ENCODE data around the gene CDC42EP2.

CDC42EP2 gene, protein sequence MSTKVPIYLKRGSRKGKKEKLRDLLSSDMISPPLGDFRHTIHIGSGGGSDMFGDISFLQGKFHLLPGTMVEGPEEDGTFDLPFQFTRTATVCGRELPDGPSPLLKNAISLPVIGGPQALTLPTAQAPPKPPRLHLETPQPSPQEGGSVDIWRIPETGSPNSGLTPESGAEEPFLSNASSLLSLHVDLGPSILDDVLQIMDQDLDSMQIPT

DNA sequence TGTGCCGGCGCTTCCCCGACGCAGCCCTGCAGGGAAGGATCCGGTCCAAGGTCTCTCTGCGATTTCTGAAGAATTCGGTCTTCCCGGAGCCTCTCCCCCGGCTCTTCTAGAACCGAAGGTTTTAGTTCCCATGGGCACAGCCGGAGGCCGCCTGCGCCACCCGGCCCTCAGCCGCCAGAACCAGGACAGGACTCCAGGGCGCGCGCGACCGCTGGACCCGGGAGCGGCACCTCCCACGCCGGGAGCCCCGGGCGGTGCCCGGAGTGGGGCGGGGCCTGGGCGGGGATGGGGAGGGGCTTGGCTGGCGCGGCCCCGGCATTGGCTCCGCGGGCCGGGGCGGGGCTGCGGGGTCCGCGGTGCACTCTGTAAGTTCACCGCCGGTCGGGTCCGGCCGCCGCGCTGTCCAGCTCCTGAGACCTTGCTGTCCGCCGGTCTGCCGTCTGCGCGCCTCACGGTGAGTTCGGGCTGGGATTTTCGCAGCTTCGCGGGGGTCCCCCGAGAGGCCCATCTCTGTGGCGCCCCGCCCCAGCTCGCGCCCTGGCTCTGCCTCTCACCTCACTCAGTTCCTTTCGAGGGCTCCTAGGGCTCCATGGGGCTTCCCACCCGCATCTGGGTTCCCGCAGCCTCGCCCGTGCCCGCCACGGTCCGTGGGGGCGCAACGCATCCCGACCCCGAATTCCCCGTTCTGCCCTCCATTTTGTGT is at the start of gene CDC42EP2:
Gene CDC42EP2 (plus strand): TSS at position 366 of the 703 bp plus-strand sequence. CDS start 6,033 bp downstream, outside the sequence.
- peak; percentile 93 for DNase-seq

DNA sequence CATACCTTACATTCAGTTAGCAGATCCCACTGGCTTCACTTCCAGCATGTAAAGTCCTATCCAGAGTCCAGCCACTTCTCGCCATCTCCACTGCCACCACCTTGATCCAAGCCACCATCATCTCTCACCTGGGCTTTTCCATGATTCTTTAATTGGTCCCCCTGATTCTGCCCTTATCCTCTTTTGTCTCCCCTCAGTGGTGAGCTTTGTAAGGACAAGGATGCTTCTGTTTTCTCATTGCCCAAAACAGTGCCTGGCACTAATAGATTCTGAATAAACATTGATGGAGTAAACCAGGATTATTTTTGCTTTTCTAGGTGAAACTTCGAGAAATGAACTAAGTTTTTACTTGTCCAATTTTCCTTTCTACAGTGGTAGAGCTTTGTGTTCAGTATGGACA is 48.5 kb upstream of the CDC42EP2 start:
- DNase-seq = no peak

DNA sequence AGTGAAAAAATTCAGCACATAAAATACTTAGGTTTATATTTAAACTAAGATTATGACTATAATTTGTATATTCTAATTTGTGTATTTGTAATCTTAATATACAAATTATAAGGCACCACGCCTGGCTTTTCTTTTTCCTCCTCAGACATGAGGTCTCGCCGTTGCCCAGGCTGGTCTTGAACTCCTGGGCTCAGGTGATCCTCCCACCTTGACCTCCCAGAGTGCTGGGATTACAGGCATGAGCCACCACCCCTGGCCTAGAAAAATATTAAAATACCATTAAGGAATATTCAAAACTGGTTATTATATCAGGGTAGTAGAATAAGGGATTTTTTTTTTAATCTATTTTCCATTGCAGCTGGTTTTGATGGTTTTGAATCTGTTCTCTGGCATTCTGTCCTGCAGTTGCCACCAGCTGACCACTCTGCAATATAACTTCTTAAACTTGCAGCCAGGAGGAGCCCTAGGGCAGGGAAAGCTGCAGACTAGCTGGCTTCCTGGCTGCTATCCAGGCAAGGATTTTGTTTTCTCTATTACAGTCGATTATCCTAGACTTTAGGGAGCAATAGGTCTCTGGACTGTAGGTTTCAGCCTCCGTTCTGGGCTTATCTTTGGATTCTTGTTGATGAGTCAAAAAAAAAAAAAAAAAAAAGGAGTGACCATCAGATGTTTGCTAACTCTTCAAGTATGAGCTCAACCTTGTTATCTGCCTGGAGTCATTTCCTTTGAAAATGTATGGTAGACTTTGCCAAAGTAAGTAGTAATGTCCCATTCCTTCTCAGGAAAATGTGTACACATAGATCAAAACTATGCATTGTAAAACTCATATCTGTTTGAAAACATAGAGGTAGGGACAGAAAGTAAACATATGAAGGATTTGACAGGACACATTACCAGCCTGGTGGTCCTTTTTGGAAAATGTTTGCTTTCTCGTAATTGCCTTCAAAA is 39.7 kb upstream of the CDC42EP2 start:
- DNase-seq = peak; percentile 87

DNA sequence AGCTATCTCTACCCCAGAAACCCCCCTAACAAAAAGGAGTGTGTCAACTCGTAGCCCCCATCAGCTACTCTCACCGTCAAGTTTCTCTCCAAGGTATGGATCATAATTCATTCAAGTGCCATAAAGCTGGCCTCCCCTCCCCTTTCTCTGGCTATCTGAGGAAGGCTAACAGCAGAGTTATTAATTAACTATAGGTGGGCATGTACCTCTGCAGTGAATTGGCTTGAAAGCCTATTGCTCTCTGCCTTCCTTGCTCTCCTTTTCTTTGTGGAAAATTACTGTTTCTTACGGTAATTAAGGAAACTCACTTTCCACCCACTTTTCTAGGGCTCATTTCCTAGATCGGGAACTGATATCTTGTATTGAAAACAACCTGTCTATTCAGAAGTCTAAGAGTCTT is 38.8 kb upstream of the CDC42EP2 start:
- DNase-seq = no peak

DNA sequence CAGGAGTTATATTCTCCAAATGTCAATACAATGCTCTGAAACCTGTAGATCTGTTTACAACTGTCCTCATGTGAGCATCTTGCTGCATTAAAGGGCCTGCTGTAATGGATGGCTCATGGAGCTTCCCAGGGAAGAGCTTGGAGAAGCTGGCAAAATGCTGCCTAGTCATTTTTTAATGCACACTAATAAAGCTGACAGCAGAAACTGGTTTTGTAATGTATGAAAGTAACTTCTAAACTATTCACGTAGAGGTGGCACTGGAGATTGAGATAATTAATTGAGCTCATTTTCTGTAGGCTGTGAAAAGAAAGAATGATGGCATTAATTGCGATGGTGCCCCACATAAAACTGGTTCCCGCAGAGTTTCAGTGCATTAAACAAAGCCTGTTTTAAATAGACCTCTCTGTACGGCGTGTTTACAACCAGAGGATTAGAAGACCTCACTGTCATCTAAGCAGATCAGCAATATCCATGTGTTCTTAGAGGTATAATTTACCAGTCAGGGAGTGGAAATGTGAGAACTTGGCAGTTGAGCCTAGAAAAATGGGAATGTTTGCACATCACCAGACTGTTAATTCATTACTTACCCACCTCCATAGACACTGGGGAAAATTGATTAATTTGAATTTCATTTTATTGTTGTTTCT is 36.9 kb upstream of the CDC42EP2 start:
- DNase-seq = no peak

DNA sequence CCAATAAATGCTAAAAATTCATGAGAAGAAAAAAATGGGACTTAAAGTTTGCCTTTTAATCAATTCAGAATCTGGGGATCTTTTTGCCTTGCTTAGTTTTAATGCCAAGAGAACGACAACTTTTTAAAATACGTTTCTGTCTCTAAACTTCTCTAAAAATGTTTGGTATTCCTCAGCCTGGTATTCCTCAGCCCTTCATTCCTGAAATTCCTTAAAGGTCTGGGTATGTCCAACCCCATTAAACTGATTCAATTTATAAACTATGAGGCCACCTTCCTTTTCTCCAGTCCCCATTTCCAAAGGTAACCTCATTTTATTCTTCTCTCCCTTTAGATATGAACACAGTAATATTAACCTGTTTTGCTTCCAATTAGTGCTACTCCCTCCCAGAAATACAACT is 36.3 kb upstream of the CDC42EP2 start:
- DNase-seq = no peak

DNA sequence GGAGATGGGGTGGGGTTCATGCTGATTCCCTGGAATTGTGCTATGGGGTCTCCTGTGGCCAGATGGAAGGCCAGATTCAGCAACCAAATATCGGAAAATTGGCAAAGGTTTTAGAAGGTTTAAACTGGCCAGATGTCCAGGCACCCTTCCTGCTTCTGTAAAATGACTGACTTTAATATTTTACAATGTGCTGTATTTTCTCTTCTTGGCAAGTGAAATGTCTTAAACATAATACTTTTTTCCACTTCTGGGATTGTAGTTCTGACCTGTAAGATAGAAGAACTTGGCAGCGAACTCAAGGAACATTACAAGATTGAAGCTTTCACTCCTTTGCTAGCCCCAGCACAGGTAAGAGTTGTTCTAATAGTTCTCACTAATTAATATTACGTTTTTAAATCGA is 35.4 kb upstream of the CDC42EP2 start:
- DNase-seq = no peak

DNA sequence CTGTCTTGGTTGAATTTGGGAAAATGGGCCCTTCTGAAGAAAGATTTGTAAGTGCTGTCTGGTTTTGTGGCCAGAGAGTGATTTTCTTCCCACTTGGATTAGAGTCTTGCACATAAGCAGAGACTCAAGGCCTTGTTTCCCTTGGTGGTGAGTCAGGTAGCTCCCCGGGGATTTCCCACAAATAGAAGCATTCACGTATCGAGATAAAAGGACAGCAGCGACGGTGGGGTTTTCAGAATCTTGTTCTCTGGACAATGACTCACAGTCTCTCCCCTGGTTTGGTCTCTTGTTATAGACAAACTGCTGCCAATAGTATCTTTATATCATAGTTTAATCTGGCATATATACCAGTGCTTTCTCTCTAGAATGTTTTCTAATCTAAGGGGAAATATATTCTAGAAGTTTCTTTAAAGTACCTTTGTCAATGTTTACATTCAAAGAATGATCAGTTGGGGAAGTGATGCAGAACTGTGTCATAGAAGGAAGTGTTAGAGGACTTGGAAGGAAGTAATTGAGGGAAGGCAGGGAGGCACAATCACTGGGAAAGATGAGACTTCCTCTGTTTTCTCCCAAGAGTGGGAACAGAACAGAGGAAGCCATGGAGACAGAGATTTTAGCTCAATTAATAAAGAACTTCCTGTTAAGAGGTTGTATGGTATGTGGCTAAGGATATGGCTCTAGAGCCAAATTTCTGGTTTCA is 34.8 kb upstream of the CDC42EP2 start:
- DNase-seq = no peak

DNA sequence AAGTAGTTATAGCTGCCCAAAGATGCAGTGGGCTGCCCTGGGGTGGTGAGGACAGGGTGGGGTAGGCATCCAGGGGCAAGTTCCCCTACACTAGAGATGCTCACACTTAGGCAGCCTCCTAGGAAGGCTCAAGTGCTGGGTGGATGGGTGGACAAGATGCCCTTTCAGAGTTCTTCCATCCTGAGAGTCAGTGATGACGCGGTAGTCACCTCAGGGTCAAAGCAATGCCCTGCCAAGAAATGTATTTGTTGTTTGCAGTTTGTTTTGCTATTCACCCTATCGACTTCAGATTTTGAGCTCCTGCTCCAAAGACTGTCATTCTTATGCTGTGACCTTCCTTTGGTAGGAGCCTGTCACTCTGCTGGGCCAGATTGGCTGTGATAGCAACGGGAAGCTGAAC is 34.0 kb upstream of the CDC42EP2 start:
- no peak for DNase-seq

DNA sequence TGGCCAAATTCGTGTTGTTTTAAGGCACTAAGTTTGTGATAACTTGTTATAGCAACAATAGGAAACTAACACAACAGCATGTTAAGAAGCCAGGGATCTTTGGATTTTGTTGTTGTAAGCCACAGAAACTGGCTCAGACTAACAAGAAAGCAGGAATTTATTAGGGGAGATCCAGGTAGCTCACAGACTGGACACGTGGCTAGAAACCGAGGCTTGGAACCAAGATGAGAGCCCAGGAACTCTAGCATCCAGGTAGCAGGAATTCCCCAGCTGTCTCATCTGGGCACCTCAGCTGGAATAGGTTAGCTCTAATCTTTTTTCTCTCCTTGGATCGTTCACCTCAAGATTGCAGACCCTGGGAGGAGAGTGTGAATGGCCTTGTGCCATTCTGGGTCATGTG is 28.0 kb upstream of the CDC42EP2 start:
- no peak for DNase-seq

DNA sequence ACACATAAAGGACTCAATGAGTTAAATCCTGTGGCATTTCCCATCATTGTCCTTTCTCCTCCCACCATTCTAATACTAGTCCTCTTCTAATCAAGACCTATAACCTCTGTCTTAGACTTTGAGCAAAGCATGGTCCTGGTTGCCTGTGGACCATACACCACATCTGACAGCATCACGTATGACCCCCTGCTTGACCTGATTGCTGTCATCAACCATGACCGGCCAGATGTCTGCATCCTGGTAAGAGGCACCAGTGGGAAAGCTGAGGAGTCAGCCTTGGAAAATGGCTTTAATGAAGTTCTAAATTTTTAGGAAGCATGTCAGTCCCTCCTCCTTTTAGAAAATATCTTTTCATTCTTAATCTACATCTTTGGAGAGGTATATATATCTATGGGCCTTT is 27.1 kb upstream of the CDC42EP2 start:
- no peak for DNase-seq

DNA sequence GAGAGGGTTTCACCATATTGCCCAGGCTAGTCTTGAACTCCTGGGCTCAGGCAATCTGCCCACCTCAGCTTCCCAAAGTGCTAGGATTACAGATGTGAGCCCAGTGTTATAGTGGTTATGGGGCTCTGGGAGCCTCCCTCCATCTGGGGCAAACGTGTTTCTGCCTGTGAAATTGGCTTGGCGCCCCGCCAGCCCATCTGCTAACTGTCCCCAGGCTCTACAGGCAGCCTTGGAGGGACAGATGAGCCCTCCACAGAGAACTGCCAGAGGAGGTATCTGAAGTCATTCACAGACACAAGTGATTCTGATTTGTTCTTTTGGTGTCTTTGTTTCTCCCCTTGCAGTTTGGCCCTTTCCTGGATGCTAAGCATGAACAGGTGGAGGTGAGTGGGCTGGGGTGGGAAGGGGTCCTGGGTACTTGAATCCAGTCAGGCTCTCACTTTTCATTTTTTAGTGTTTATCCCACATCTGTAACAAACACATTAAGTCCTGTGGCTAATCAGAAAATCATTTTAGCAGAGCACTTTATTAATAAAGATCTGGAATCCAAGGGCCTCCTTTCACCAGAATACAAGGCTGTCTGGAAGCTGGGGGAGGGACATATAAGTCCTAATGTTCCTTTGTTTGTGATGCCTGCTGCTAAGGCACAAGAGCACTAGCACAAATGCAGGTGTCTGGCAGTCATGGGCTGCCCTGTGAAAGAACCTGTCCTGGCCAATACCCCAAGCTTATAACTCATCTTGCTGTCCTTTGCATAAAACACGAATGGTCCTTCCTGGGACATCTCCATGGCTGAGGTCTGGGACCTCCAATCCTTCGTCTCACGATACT is 25.7 kb upstream of the CDC42EP2 start:
- peak; percentile 78 for DNase-seq

DNA sequence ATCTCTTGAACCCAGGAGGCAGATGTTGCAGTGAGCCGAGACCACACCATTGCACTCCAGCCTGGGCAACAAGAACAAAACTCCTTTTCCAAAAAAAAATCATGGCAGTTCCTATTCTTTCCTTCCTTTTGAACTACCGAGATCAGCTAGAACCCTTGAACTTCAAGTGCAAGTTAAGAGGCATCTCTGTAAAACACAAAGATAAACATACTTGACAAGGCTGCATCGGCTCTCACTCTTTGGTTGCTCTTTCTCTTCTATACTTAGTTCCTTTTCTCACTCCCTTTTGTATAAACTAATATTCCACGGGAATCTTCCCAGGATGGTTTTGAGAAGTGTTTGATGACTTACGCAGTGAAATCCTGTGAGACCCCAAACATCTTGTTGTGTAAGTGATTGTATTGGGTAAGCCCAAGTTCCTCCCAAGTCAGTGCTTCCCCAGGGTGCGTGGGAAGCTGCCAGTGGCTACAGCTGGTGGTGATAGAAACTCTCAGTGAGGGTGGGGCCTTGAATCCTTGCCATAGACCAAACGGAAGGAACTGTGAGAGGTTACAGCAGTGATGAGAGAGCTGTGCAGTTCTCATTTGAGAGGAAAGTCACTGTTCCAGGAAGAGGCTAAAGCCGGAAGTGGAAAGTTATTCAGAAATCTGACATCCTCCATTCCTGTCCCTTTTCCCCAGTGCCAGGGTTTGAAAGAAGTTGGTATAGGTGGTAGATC is 24.1 kb upstream of the CDC42EP2 start:
- peak; percentile 96 for DNase-seq

DNA sequence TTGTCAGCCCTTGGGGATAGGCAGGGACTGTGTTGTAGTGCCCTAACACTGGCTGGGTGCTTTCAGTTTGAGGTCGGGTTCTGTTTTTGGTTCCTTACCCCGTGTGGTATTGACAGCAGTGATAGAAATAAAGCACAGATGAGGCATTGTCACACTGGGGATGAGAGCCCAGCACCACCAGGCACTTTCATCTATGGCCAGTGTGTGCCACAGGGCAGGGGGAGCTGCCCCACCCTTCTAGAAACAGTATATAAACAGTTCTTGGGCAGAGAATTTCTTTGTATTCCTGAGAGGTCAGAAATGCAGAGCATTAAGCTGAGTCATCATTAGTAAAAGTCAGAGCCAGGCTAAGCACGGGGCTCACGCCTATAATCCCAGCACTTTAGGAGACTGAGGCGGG is 23.1 kb upstream of the CDC42EP2 start:
- no peak for DNase-seq

DNA sequence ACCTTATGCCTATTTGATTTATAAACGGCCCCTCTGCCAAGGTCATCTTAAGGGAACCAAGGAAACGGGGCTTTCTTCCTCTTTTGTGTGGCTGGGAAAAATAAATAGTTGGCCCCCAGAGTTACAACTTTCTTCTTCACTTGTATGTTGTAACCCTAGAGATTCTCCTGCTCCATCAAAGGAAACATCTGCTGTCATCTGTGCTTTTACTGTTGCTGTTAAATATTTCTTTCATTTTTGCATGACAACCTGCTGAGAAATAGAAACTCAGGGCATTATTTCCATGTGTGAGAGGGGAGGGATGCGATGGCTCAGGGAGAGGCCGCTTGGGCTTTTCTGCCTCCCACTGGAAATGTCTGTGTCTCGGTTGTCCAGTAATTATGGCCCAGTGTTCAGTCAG is 21.8 kb upstream of the CDC42EP2 start:
- DNase-seq = no peak

DNA sequence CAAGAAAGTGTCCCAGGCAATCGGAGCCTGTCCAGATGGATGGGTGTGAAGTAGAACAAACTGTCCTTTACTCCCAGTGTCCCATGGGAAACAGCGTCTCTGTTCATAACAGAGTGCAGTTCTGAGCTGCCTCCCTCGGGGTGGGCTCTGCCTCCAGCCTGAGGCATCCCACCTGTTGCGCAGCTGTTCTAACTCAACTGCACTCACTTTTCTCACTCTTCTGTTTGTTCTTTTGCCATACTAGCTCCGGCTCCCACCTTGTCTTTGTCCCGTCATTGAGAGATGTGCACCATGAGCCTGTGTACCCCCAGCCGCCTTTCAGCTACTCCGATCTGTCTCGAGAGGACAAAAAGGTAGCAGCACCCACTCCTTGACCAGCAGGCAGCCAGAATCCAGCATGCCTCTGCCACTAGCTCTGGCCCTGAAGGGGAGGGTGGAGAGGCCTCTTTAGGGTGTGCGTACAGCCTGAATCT is 20.7 kb upstream of the CDC42EP2 start:
- DNase-seq = peak; percentile 70

DNA sequence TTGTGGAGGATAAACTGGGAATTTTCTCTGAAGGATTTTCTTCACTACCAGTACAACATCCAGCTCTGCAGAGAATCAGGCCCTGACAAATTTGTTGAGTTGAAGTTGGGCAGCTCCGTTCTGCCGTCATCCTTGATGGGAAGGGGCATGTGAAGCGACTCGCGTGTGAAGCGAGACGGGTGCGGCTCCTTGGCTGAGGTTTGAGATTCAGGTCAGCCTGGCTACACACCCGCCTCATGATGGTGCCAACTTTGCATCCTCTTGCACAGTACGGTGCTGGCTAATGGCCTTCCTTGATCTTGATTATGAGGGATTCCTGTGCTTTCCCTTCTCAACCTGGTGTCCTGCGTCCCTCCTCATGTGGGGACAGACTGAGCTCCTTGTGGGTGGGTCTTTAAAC is 19.7 kb upstream of the CDC42EP2 start:
- DNase-seq = no peak

DNA sequence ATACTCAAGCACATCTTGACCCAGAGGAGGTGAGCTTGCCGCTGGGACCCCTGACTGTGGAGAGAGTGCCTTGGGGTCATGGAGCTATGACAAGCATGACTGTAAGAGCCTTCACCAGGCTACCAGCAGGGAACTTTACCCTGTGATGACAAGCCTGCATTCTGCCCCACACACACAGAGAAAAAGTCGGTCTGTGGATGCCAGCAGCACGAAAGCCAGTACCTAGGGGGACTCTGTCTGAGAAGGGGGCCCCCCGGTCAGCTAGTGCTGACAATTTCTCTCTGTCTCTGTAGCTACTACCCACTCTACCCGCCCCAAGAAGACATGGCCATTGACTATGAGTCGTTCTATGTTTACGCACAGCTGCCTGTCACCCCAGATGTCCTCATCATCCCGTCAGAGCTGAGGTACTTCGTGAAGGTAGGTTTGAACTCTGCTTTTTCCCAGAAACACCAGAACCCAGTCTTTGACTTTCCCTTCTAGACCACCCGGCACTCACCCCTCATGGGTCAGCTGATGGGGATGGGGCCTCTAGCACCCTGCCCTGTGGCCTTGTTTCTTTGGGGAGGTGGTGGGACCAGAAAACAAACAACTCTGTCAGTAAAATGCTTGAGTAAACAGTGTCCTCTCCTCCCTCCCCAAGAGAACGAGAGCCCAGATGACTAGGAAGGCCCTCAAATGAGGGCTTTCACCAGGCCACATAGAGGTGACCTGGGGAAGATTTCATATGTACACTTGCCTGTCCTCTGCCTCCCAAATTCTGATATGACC is 18.9 kb upstream of the CDC42EP2 start:
- DNase-seq = no peak

DNA sequence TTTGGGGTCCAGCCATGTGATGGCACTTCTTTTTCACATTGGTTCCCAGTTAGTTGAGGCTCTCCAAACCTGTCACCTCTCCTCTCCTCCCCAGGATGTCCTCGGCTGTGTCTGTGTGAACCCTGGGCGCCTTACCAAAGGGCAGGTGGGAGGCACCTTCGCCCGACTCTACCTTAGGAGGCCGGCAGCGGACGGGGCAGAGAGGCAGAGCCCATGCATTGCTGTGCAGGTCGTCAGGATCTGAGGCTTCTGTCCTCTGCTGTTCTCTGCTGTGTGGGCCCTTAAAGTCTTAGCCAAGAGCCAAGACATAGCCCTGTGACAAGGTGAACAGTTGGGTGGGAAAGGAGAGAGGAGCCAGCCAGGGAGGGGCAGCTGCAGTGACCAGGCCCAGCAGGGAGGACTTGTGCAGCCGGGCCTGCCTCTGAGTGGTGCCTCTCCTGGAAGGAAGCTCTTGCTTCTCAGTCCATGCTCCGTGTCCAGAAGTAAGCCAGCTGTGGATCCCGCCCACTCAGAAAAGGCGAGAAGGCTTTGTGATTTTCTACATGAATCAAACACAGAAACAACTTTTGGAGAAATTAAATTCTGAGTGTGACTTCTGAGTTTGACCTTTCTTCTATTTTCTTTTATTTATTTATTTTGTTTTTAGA is 17.5 kb upstream of the CDC42EP2 start:
- DNase-seq = no peak
